HG02588 (cell line): ENCODE data around the gene CD79B.
"Not testable (repeated sequence)": the region's sequence is repeated elsewhere in the genome, so short reads cannot be mapped to it uniquely, and the experiment has no call there.

Experiments used
- ATAC-seq: cut with Tn5 transposase; IDR thresholded peaks from one replicate; pipeline ENCODE4 v1.9.1; 2021; ENCODE audit warnings: mild to moderate bottlenecking, moderate library complexity; ENCODE audit not compliant: unreplicated experiment

Gene CD79B

GRCh38 chr17:63915753-63916152 is 16.4 kb downstream of the CD79B start:
- not testable (repeated sequence) for ATAC-seq

DNA sequence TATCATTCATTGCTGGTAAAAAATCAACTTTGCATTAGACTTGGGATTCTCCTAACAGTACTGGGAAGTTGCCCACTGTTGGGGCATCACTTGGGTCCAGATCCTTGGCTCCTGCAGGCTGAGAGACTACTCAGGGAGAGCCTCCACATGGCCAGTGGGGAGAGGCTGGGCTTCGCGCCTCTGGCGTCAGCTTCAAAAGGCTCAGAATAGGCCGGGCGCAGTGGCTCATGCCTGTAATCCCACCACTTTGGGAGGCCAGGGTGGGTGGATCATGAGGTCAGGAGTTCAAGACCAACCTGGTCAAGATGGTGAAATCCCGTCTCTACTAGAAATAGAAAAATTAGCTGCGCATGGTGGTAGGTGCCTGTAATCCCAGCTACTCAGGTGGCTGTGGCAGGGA is 17.7 kb downstream of the CD79B start:
- no peak for ATAC-seq

DNA sequence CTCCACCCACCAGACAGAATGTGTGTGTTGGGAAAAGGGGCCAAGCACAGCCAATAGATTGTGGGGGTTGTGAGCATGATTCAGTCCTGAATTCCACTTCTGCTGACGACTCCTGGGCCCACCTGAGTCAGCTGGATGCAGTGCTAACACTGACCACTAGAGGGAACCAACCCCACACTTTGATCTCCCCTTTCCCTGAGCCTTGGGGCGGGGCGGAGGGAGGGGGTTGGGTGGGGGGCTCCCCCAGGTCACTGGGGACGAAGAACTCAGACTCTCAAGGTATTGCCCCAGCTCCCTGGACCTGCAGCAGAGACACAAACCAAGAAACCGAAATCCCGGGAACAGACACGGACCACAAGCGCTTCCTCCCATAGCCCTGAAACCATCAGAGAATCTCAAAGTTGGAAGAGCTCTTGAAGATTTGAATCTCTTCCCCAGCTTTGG is 20.5 kb downstream of the CD79B start:
- ATAC-seq: no peak

DNA sequence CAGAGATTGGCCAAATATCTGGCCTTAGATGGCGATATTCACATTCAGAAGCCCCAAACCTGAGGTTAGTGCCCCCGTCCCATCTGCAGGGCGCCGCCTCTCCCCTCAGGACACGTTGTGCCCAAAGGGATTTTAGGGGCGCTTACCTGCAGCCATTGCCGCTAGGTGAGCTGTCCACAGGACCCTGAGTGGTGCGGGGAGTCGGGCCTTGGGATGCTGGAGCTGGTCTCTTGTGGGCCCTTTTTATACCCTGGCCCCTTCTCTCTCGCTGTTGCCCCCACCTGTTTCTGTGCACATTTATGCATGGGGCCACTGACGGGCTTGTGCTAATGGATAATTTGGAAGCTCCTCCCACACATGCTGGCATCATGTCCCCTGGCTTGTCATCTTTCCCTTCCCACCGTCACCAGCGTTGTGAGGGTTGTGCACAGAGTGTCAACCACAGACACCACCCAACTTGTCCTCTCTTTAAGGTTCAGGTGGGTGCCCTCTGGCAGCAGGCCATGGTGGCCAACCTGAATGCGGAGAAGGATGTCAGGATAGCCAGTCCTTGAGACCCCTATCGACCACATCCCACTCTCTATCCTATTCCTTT is 21.0 kb downstream of the CD79B start, which contains the start of gene CSHL1:
Gene CSHL1, minus strand, starts transcription at position 218 of the 595 bp plus-strand sequence. Its CDS starts 62 bp downstream, at position 156.
- no peak for ATAC-seq

- ATAC-seq: no peak
Observed at GRCh38 chr17:63910096-63910495, 22.0 kb downstream of the CD79B start.

DNA sequence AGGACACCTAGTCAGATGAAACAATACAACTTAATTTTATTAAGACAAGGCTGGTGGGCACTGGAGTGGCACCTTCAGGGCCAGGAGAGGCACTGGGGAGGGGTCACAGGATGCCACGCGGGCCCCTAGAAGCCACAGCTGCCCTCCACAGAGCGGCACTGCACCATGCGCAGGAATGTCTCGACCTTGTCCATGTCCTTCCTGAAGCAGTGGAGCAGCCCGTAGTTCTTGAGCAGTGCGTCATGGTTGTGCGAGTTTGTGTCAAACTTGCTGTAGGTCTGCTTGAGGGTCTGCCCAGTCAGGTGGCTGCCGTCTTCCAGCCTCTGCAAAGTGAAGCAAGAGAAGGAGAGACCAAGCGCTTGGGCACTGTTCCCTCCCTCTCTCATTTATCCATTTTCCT is 22.5 kb downstream of the CD79B start:
- not testable (repeated sequence) for ATAC-seq

GRCh38 chr17:63907161-63907778 is 24.9 kb downstream of the CD79B start:
- not testable (repeated sequence) for ATAC-seq

DNA sequence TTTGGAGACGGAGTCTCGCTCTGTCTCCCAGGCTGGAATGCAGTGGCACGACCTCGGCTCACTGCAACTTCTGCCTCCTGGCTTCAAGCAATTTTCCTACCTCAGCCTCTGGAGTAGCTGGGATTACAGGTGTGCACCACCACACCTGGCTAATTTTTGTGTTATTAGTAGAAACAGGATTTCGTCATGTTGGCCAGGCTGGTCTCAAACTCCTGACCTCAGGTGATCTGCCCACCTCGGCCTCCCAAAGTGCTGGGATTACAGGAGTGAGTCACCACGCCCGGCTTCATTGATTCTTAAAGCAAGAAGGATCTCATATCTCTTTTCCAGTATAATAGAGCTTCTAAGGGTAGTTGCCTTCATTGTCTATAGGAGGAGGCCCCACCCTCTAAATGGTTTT is 27.3 kb downstream of the CD79B start:
- ATAC-seq: not testable (repeated sequence)

GRCh38 chr17:63903787-63904201 is 28.3 kb downstream of the CD79B start:
- ATAC-seq: not testable (repeated sequence)

GRCh38 chr17:63901971-63902370 is 30.2 kb downstream of the CD79B start:
- ATAC-seq: not testable (repeated sequence)

GRCh38 chr17:63898899-63899798 is 33.0 kb downstream of the CD79B start:
- ATAC-seq: not testable (repeated sequence)

DNA sequence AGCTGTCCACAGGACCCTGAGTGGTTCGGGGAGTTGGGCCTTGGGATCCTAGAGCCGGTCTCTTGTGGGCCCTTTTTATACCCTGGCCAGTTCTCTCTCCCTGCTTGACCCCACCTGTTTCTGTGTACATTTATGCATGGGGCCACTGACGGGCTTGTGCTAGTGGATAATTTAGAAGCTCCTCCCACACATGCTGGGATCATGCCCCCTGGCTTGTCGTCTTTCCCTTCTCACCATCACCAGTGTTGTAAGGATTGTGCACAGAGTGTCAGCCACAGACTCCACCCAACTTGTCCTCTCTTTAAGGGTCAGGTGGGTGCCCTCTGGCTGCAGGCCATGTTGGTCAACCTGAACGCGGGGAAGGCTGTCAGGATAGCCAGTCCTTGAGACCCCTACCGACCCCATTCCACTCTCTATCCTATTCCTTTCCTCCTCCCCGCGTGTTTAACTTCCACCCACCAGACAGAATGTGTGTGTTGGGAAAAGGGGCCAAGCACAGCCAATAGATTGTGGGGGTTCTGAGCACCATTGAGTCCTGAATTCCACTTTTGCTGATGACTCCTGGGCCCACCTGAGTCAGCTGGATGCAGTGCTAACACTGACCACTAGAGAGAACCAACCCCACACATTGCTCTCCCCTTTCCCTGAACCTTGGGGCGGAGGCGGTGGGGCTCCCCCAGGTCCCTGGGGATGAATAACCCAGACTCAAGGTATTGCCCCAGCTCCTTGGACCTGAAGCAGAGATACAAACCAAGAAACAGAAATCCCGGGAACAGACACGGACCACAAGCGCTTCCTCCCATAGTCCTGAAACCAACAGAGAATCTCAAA is 35.4 kb downstream of the CD79B start, which contains the start of gene CSH1:
Gene CSH1, minus strand, starts transcription at position 51 of the 831 bp plus-strand sequence. CDS start 63 bp downstream, outside the sequence.
- not testable (repeated sequence) for ATAC-seq

DNA sequence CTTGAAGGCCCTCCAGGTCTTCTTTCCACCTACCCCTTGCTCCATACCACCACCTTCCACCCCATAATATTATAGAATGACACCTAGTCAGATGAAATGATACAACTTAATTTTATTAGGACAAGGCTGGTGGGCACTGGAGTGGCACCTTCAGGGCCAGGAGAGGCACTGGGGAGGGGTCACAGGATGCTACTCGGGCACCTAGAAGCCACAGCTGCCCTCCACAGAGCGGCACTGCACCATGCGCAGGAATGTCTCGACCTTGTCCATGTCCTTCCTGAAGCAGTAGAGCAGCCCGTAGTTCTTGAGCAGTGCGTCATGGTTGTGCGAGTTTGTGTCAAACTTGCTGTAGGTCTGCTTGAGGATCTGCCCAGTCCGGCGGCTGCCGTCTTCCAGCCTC is 37.3 kb downstream of the CD79B start:
- ATAC-seq: not testable (repeated sequence)

DNA sequence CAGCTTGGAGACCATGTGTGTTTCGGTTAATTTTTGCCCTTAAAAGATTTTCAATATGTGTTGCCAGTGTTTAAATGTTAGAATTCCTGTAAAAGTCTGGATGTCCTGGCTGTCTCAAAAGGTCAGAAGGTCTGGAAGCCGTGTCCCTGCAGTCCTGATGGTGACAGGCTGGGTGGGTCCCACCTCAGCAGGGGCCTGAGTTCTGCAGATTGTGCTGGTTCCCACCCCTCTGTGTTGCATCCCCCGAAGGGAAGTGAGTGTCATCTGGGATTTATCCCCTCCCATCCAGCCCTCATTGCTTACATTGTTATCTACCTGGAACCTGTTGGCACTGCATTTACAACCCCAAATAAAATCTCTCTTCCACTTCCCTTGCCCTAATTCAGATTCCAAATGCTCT is 38.1 kb downstream of the CD79B start:
- not testable (repeated sequence) for ATAC-seq

GRCh38 chr17:63892316-63893037 is 39.7 kb downstream of the CD79B start:
- not testable (repeated sequence) for ATAC-seq

DNA sequence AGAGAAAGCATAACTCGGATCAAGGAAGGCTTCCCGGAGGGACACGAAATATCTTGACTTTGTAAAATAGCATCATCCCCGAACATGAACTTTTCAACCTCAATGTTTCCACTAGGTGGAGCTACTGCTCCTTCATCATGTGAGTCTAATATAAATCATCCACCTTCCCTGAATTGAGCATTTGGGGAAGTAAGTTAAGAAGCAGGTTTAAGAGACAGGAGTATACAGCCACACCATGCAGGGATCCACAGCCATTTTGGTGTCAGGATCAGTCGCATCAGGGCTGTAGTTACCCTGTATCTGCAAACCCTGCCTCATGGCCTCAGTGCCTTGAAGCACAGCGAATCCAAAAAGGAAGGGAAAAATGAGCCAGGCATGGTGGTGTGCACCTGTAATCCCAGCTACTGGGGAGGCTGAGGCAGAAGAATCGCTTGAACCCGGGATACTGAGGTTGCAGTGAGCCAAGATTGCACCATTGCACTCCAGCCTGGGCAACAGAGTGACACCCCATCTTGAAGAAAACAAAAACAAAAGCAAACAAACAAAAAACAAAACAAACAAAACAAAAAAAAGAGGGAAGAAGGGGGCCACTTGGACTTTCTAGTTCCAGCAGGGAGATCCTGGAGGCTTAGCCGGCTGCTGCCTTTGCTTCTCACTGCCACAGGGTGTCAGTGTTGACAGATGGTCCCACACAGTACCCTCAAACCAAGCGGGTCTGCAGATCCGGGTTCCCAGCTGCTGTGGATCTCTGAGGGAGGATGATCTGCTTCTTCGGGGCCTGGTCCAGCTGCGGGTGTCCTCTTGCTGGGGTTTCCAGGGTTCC is 42.9 kb downstream of the CD79B start:
- not testable (repeated sequence) for ATAC-seq

- not testable (repeated sequence) for ATAC-seq
Observed at GRCh38 chr17:63885119-63885518, 47.0 kb downstream of the CD79B start.

- ATAC-seq: not testable (repeated sequence)
Observed at GRCh38 chr17:63882626-63883126, 49.5 kb downstream of the CD79B start.
